ENCODE data around the gene GINS1. TPM values are rescaled to one million over a fixed set of nuclear protein-coding genes. Genes with fewer than 3 reads are reported as not detected.

Gene GINS1
- total and polyA plus RNA-seq, 2 of the 8 experiments (the other 6 are each of a cell fraction or from before 2014, with no cell fraction given), result 44.7 to 68.4 TPM

DNA sequence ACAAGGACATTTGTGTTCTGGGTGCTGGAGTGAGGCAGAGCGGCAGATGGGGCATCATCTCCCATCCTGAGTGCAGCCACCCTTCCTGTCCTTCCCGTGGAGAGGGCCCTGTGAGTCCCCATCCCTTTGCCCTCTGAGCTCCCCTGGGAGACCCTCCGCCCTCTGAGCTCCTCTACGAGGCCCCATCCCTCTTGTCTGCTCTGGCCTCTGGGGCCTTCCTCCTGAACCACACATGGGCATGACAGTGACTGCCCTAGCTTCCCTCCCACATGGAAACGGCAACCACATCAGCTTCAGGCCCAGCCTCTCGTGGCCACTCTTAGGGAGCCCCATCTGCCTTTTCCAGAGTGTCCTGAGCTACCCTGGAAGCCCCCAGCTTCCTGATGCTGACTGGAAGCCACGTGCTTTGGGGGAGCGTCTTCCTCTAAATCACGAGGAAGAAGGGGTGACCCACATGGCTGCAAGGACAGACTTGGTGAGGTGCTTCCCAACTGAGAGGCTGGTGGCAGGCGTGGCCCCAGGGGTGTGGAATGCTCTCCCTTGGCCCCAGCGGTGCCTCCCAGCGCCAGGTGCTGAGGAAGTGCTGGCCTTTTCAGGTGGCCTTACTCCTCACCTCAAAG lies 52.6 kb downstream of the GINS1 start (continued):
- TF ChIP-seq TAF1 (IDR thresholded peaks at IDR 0.05; ENCODE audit: low read depth, low read length) (no peak), JUND (IDR thresholded peaks at IDR 0.05; ENCODE audit: low read length) (no peak), EZH2 (IDR thresholded peaks at IDR 0.05; ENCODE audit: low read depth, low read length, severe bottlenecking) (no peak), CHD2 (IDR thresholded peaks at IDR 0.05; ENCODE audit: low read length) (no peak)

Data from H1 (cell line).